GM12873 (cell line): Measurements from ENCODE around the gene KPTN.

ENCODE experiments used
- CTCF ChIP-seq: IDR thresholded peaks from 2 replicates; pipeline ENCODE4 v1.5.1; 2012; ENCODE audit warnings: low read depth, mild to moderate bottlenecking, moderate library complexity, low read length, control low read depth; ENCODE audit not compliant: insufficient read depth; ENCODE audit errors: missing control alignments

The KPTN gene

DNA sequence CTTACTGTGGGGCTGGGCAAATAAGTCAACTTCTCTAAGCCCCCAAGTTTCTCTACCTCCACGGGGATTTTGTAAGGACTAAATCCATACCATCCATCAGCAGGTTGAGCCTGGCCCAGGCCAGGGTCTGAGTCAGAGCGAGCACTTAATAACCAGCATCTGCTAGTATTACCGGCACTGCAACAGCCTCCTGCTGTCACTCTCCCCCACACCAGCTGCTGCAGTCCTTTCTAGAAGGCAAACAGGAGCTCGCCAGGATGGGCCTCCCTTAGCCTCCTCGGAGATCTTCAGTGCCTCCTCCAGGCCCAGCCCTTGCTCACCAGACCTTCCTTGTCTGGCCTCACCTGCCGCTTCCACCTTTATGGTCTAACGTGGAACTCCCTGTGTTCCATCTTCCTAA is 27.7 kb upstream of the KPTN start:
- TF ChIP-seq CTCF = no peak

DNA sequence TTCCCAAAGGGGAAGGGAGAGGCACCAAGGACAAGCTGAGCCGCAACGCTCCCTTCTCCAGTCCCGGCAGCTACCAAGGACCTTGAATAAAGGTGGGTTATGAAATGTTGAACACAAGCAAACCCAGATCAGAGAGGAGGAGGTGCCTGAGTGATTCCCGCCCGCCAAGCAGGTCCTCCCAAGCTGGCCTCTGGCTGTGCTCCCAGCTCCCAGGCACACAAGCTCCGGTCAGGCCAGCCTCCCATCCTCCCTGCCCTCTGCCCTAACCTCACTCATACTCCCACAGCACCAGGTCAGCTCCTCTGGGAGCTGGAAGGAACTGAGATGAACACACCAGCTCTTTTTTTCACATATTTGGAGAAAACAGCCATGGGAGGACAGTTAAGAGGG is 27.1 kb upstream of the KPTN start:
- TF ChIP-seq CTCF = no peak

DNA sequence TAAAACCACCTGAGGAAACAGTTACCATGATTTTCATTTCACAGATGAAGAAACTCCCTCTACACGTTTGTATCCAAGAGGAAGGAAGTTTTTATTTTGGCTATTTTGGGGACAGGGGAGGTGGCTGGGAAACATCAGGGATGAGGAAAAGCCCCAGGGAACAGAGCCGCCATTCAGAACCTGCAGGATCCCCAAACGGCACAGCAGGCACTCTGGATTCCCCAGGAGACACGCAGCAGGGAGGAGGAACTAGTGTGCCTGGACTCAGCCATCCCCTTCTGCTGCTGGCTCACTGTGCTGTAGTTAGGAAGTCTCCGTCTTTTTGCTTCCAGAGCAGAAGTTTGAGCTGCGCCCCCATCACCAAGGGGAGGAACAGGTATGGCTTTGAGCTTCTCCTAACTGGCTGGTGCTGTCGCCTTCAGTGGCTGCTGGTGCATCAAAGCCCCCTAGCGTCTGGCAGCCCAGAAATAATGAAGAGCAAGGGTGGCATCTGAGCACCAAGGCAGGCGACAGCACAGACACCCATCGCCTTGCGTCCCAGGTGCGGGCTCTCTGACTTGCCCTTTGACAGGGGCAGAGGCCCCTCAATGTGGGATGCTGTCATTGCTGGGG is 26.6 kb upstream of the KPTN start:
- TF ChIP-seq CTCF = no peak

GRCh38 chr19:47509973-47510372 is 26.0 kb upstream of the KPTN start:
- no peak for TF ChIP-seq CTCF

GRCh38 chr19:47509170-47509847 is 25.3 kb upstream of the KPTN start:
- TF ChIP-seq CTCF = no peak

DNA sequence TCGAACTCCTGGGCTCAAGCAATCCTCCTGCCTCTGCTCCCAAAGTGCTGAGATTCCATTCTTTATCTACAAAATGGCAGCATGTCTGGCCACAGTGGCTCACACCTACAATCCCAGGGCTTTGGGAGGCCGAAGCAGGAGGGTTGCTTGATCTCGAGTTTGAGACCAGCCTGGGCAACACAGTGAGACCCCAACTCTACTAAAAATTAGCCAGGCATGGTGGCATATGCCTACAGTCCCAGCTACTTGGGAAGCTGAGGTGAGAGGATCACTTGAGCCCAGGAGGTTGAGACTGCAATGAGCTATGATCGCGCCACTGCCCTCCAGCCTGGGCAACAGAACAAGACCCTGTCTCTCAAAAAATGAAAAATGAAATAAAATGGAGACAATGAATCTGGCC is 24.7 kb upstream of the KPTN start:
- TF ChIP-seq CTCF = no peak

GRCh38 chr19:47507924-47508553 is 24.0 kb upstream of the KPTN start:
- TF ChIP-seq CTCF = no peak
